H1 (cell line): ENCODE data around the gene AGBL4. TPM values are rescaled to one million over a fixed set of nuclear protein-coding genes. Genes with fewer than 3 reads are reported as not detected.

Experiments used
- BCL11A ChIP-seq, 2 experiments: IDR thresholded peaks; one replicate each; pipeline ENCODE4 v1.6.1; 2011; ENCODE audit warnings: low read depth in 2 of 2, low read length in 2 of 2, mild to moderate bottlenecking in 2 of 2
- GTF2F1 ChIP-seq: IDR thresholded peaks from 2 replicates; pipeline ENCODE4 v1.6.1; 2012; ENCODE audit warnings: low read depth, low read length, improper control_type of control experiment, borderline replicate concordance
- SP2 ChIP-seq: IDR thresholded peaks from 2 replicates; pipeline ENCODE4 v1.6.1; 2012; ENCODE audit warnings: mild to moderate bottlenecking, low read length, inconsistent platforms
- TAF1 ChIP-seq: IDR thresholded peaks from 2 replicates; pipeline ENCODE4 v1.6.1; 2011; ENCODE audit warnings: mild to moderate bottlenecking, low read depth, low read length
- polyA plus RNA-seq, 7 experiments: library from polyadenylated mRNA; depleted of rRNA in 3 of 7; stranded (reverse) in 5 of 7; unstranded in 2 of 7; fragments of >200 nt in 5 of 7; fragments of 200-250 nt in 2 of 7; gene quantifications; 1 replicate in 5 of 7; 2 replicates in 1 of 7; 4 replicates in 1 of 7; pipeline versions ENCODE4 v1.2.1 to v1.2.3, GENCODE V29; 2011 to 2013; ENCODE audit warnings: missing spikeins in 2 of 7, mixed read lengths in 2 of 7
- total RNA-seq: library from RNA; stranded (reverse); fragmentation: NEBNext Ultra II Directional; extraction: Animal tissue kit (Norgen Biotek cat#: 25700); gene quantifications from 2 replicates; pipeline ENCODE4 v1.2.1, GENCODE V29; 2021
- TF ChIP-seq, protein P1 (sequence below): IDR thresholded peaks from 2 replicates; pipeline ENCODE4 v1.6.1; 2012; ENCODE audit warnings: low read length, inconsistent platforms

Gene AGBL4
- total and polyA plus RNA-seq, 2 of the 8 experiments (the other 6 are each of a cell fraction or from before 2014, with no cell fraction given) = 0.41 to 0.45 TPM

DNA sequence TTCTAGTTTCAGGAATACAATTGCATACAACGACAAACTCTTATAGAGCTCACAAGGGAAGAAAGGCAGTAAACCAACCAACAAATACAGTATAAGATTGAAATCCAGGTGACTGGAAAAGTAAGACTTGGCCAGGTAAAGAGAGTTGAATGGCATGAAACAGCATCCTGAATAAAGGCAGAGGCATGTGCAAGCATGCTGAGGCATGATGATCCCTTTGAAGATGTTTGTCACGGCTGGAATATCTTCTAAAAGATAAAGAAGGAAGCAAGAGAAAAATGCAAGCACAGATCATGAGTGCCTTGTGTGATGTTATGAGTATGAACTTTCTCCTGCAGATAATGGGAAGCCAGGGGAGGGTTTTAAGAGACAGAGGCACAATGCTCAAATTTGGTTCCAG, 1468.5 kb downstream of the AGBL4 start (continued):
- TF ChIP-seq, protein P1, sequence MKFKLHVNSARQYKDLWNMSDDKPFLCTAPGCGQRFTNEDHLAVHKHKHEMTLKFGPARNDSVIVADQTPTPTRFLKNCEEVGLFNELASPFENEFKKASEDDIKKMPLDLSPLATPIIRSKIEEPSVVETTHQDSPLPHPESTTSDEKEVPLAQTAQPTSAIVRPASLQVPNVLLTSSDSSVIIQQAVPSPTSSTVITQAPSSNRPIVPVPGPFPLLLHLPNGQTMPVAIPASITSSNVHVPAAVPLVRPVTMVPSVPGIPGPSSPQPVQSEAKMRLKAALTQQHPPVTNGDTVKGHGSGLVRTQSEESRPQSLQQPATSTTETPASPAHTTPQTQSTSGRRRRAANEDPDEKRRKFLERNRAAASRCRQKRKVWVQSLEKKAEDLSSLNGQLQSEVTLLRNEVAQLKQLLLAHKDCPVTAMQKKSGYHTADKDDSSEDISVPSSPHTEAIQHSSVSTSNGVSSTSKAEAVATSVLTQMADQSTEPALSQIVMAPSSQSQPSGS = no peak
- TF ChIP-seq BCL11A (IDR thresholded peaks at IDR 0.05; ENCODE audit: low read depth in 2 of 2, low read length in 2 of 2) = no peak
- no peak for TF ChIP-seq TAF1
- no peak for TF ChIP-seq SP2
- no peak for TF ChIP-seq GTF2F1
